ENCODE measurements around the gene MLLT3. TPM values are rescaled to one million over a fixed set of nuclear protein-coding genes. Genes with fewer than 3 reads are reported as not detected.
A peak's percentile ranks its signal among the peaks of the same experiment; 100 is the strongest.

Gene MLLT3
- total RNA-seq, 1 donor from 2014 or later, result 35.1 TPM

DNA sequence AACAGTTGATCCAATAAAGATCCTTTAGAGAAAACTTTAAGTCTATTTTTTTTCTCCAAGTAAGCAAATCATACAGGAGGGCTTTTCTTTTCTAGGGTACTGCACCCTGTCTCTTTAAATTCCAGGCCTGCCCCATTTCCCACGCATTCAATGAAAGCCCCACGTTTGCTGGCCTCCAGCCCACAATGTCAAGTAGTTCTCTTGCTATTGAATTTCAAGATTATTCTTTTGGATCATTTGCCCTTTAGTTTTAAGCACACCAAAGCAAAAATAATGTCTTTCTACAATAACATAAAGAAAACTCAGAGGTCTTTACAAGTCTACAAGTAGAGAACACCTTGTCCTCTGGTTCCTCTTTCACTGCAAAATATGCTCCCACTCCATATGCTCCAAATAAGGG lies 15.6 kb downstream of the MLLT3 start:
- no peak for DNase-seq (ENCODE audit: low read depth)

DNA sequence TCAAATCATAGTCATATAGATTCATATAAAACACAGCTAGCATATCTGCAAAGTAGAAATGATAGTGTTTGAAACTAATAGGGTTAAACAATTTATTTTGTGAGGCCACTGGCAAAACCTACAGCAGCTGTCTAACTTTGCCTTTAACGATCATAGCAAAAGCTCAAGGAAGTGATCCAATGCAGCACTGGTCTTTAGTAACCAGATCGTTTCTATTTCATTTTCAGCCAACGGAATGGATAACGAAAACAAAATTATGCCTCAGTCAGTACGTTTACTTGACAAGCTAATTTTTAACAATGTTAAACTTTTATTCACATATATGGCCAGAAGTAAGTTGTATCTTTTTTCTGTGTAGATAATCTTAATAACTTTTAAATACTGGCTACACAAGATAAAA lies 17.7 kb downstream of the MLLT3 start:
- H3K4me1 ChIP-seq (ENCODE audit: insufficient read depth, low read length), result no peaks in the 10 kb centered on the region
- no peaks in the 10 kb centered on the region for H3K9me3 ChIP-seq (ENCODE audit: insufficient read depth, low read depth, low read length)
- Mint-ChIP-seq H3K9me3 (ENCODE audit: unreplicated experiment) (no peaks in the 10 kb centered on the region), H3K36me3 (ENCODE audit: low read depth, unreplicated experiment) (no peaks in the 10 kb centered on the region), H3K27ac (ENCODE audit: unreplicated experiment) (no peak overlapping the region), H3K4me3 (ENCODE audit: unreplicated experiment) (no peak overlapping the region), H3K4me1 (ENCODE audit: low read depth, unreplicated experiment) (peaks cover 25% of the 10 kb centered on the region), H3K27me3 (ENCODE audit: low read depth, unreplicated experiment) (no peaks in the 10 kb centered on the region)
- FAIRE-seq (peak; percentile 58), DNase-seq (ENCODE audit: low read depth) (no peak)
- H3K79me2 ChIP-seq (ENCODE audit: insufficient read depth, low read length), result peaks cover 17% of the 10 kb centered on the region
- H3K4me3 ChIP-seq (ENCODE audit: insufficient read depth, low read depth, low read length), result peak overlapping the region; percentile 32
- TF ChIP-seq, protein P1, sequence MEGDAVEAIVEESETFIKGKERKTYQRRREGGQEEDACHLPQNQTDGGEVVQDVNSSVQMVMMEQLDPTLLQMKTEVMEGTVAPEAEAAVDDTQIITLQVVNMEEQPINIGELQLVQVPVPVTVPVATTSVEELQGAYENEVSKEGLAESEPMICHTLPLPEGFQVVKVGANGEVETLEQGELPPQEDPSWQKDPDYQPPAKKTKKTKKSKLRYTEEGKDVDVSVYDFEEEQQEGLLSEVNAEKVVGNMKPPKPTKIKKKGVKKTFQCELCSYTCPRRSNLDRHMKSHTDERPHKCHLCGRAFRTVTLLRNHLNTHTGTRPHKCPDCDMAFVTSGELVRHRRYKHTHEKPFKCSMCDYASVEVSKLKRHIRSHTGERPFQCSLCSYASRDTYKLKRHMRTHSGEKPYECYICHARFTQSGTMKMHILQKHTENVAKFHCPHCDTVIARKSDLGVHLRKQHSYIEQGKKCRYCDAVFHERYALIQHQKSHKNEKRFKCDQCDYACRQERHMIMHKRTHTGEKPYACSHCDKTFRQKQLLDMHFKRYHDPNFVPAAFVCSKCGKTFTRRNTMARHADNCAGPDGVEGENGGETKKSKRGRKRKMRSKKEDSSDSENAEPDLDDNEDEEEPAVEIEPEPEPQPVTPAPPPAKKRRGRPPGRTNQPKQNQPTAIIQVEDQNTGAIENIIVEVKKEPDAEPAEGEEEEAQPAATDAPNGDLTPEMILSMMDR (IDR thresholded peaks at IDR 0.05; ENCODE audit: insufficient read depth, low read depth, low read length), result no peak
- TF ChIP-seq EZH2 (IDR thresholded peaks at IDR 0.05; ENCODE audit: insufficient read depth, low read length), result no peak
- no peaks in the 10 kb centered on the region for H3K27me3 ChIP-seq (ENCODE audit: insufficient read depth, low read length)
- H3K27ac ChIP-seq (ENCODE audit: low read depth, low read length), result no peak overlapping the region
- H2AFZ ChIP-seq (ENCODE audit: low read depth, low read length), result no peak overlapping the region
- H3K9ac ChIP-seq (ENCODE audit: low read length), result peak overlapping the region; percentile 49
- peak overlapping the region; percentile 72 for H3K4me2 ChIP-seq (ENCODE audit: low read length)
- H3K36me3 ChIP-seq (ENCODE audit: insufficient read depth, low read length), result no peaks in the 10 kb centered on the region
- H4K20me1 ChIP-seq (ENCODE audit: insufficient read depth, low read length), result no peaks in the 10 kb centered on the region

More for the DNA sequence above, 15.6 kb downstream of the MLLT3 start:
- Mint-ChIP-seq H3K9me3 (ENCODE audit: unreplicated experiment) (no peaks in the 10 kb centered on the region), H3K27me3 (ENCODE audit: low read depth, unreplicated experiment) (no peaks in the 10 kb centered on the region), H3K27ac (ENCODE audit: unreplicated experiment) (peak overlapping the region; percentile 1), H3K36me3 (ENCODE audit: low read depth, unreplicated experiment) (no peaks in the 10 kb centered on the region), H3K4me3 (ENCODE audit: unreplicated experiment) (no peak overlapping the region), H3K4me1 (ENCODE audit: low read depth, unreplicated experiment) (peaks cover 27% of the 10 kb centered on the region)
- Histone ChIP-seq H3K79me2 (ENCODE audit: insufficient read depth, low read length) (peaks cover 28% of the 10 kb centered on the region), H3K9ac (ENCODE audit: low read length) (no peak overlapping the region), H3K27ac (ENCODE audit: low read depth, low read length) (no peak overlapping the region), H3K4me3 (ENCODE audit: insufficient read depth, low read depth, low read length) (no peak overlapping the region), H4K20me1 (ENCODE audit: insufficient read depth, low read length) (no peaks in the 10 kb centered on the region), H3K4me1 (ENCODE audit: insufficient read depth, low read length) (no peaks in the 10 kb centered on the region), H3K36me3 (ENCODE audit: insufficient read depth, low read length) (no peaks in the 10 kb centered on the region), H3K27me3 (ENCODE audit: insufficient read depth, low read length) (no peaks in the 10 kb centered on the region), H3K9me3 (ENCODE audit: insufficient read depth, low read depth, low read length) (no peaks in the 10 kb centered on the region), H3K4me2 (ENCODE audit: low read length) (no peak overlapping the region), H2AFZ (ENCODE audit: low read depth, low read length) (no peak overlapping the region)
- TF ChIP-seq EZH2 (IDR thresholded peaks at IDR 0.05; ENCODE audit: insufficient read depth, low read length), result no peak
- TF ChIP-seq, protein P1 (IDR thresholded peaks at IDR 0.05; ENCODE audit: insufficient read depth, low read depth, low read length), result no peak
- FAIRE-seq, result peak; percentile 13

DNA sequence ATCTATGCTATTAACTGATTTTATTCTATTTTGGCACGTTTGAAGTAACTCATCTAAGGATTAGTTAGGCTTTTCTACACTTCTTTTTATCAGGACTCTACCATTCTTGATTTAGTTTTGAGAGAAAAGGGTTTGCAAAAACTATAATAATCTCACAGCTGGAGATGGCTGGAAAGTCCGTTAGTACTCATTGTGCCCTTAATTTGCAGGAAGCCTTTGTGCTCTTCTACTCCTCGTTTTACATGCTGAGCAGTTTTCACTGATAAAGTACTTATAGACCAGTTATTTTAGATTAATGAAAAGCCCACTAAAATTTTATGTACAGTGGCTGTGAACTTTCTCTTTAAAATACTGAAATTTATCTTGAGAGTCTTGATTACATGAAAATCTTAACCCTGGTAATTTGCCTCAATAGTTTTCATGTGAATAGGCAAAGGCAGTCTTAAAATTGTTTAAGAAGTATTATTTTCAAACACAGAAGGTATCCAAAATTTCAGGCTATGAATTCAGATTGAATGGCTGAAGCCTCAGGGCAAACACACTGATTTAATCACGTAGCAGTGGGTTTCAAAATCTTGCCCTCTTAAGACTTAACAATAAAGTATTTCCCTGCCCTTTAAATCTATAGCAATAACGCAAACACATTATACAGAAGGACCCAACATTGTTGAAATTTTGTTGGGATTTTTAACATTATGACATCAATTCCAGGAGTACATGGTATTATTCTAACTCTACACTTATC lies 18.6 kb downstream of the MLLT3 start:
- no peak overlapping the region for H3K27ac Mint-ChIP-seq (ENCODE audit: unreplicated experiment)
- Histone ChIP-seq H4K20me1 (ENCODE audit: insufficient read depth, low read length) (no peaks in the 10 kb centered on the region), H2AFZ (ENCODE audit: low read depth, low read length) (no peak overlapping the region), H3K9me3 (ENCODE audit: insufficient read depth, low read depth, low read length) (no peaks in the 10 kb centered on the region), H3K4me1 (ENCODE audit: insufficient read depth, low read length) (no peaks in the 10 kb centered on the region), H3K36me3 (ENCODE audit: insufficient read depth, low read length) (no peaks in the 10 kb centered on the region), H3K9ac (ENCODE audit: low read length) (no peak overlapping the region), H3K27ac (ENCODE audit: low read depth, low read length) (no peak overlapping the region), H3K4me3 (ENCODE audit: insufficient read depth, low read depth, low read length) (no peak overlapping the region), H3K27me3 (ENCODE audit: insufficient read depth, low read length) (no peaks in the 10 kb centered on the region), H3K79me2 (ENCODE audit: insufficient read depth, low read length) (peaks cover 13% of the 10 kb centered on the region), H3K4me2 (ENCODE audit: low read length) (peak overlapping the region; percentile 72)
- H3K9me3 Mint-ChIP-seq (ENCODE audit: unreplicated experiment), result no peaks in the 10 kb centered on the region
- TF ChIP-seq, protein P1 (IDR thresholded peaks at IDR 0.05; ENCODE audit: insufficient read depth, low read depth, low read length), result no peak
- no peak for TF ChIP-seq EZH2 (IDR thresholded peaks at IDR 0.05; ENCODE audit: insufficient read depth, low read length)
- peak; percentile 47 for FAIRE-seq
- no peak overlapping the region for H3K4me3 Mint-ChIP-seq (ENCODE audit: unreplicated experiment)
- H3K36me3 Mint-ChIP-seq (ENCODE audit: low read depth, unreplicated experiment), result no peaks in the 10 kb centered on the region
- H3K27me3 Mint-ChIP-seq (ENCODE audit: low read depth, unreplicated experiment), result no peaks in the 10 kb centered on the region
- no peak for DNase-seq (ENCODE audit: low read depth)
- peaks cover 22% of the 10 kb centered on the region for H3K4me1 Mint-ChIP-seq (ENCODE audit: low read depth, unreplicated experiment)
